HG03378 (cell line): Measurements from ENCODE around the gene RENBP.

Experiments used
- ATAC-seq: cut with Tn5 transposase; IDR thresholded peaks from one replicate; pipeline ENCODE4 v1.9.1; 2021; ENCODE audit warnings: mild to moderate bottlenecking, moderate library complexity; ENCODE audit not compliant: unreplicated experiment

Gene RENBP

GRCh38 chrX:153971450-153972367, 27.3 kb upstream of the RENBP start, which contains the start of gene HCFC1:
Gene HCFC1, minus strand, starts transcription at chrX:153971818. Its CDS starts 978 bp downstream, at chrX:153970840.
- peak; percentile 47 for ATAC-seq

DNA sequence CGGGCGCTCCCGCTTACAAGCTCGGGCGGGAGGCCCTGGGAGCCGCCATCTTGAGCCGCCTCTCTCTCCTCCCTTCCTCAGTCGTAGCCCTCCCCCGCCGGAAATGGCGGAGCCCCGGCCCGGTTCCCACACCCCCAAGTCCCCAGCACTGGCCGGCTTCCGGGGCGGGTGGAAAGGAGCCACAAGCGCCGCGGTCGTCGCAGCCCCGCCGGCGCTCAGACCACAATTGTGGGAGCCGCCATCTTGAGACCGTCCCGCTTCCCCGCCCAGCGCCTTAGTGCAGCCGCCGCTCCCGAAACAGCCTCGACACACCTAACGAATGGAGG, 26.6 kb upstream of the RENBP start:
- ATAC-seq: peak; percentile 37

DNA sequence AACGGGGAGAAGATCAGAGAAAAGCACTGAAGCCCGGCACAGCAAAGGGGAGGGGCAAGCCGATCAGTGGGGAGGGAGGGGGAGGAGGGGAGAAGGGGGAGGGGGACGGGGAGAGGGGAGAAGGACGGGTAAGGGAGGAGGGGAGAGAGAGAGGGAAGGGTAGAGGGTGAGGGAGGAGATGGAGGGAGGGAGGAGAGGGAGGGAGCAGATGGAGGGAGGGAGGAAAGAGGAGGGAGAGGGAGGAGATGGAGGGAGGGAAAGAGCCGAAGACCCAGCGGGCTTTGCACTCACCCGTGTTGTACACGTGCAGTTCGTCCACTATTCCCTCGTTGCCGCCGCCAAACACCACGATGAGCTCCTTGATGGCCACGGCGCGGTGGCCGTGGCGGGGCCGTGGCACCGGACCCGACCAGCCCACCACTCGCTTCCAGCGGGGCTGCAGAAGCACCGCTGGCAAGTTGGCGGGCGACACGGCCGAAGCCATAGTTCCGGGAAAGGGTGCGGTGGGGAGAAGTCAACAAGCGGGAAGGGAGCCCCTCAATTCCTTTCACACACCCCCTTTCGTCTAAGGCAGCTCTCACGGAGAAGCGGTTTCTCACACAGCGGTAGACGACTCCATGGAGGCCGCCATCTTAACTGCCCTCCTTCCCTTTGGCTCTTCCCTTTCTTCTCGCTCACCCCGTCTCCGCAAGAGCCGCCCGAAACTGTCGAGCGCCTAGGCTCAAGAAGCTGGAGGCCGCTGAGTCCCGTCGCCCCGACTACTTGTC, 26.1 kb upstream of the RENBP start:
- peak; percentile 11 for ATAC-seq

GRCh38 chrX:153969904-153970356, 25.5 kb upstream of the RENBP start:
- no peak for ATAC-seq

GRCh38 chrX:153969125-153969903, 24.9 kb upstream of the RENBP start:
- no peak for ATAC-seq

DNA sequence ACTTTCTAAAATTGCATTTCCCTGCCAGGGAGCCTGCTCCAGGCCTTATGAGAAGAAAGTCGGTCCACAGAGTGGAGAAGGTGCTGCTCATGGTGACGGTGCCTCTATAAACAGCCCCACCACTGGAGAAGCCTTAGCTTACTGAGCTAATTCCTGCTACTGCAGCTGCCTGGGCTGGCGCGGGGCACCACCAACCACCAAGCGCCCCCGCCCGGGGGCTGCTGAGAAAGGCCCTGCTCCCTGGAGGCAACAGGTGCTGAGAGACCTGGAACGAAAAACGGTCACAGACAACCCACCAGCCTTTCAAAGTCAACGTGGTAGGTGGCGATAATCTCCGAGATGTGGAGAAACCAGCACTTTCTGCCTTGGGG, 24.3 kb upstream of the RENBP start:
- ATAC-seq: no peak

GRCh38 chrX:153968255-153968654, 23.8 kb upstream of the RENBP start:
- no peak for ATAC-seq

GRCh38 chrX:153967536-153968224, 23.2 kb upstream of the RENBP start:
- ATAC-seq: no peak

GRCh38 chrX:153966841-153967535, 22.5 kb upstream of the RENBP start:
- ATAC-seq: no peak

DNA sequence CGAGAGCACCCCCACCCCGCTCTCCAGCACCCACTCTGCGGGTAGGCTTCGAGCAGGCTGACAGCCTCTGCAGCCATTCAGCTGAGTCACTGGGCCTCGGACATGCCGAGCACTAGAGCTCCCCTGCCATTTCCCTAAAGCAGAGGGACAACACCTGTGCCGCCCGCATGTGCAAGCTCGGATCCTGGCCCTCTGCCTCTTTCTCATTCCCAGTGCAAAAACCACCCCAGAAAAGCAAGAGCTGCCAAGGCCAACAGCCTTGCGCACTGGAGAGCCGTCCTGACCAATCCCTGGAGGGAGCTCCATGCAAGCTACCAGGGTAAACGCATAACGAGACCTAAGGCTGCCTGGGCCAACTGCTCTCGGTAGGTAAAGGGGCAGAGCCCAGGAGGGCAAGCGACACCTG, 21.8 kb upstream of the RENBP start:
- ATAC-seq: no peak

DNA sequence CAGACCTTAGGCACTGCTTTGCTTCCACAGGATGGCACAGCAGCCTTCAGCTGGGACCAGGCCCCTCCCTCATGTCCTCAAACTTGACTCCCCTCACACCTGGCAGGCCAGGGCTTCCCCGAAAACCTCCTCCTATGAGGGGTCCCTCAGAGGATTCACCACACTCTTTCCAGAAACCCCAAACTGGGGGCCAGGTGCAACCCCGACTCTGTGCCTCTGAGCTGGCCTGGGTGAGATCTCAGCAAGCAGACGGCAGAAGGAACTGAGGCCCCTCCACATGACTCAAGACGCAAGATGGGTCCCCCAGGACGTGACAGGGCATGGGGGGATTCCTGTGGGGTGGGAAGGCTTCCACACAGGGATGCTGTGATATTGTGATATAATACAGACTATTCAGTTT, 21.0 kb upstream of the RENBP start:
- no peak for ATAC-seq

GRCh38 chrX:153964105-153964504, 19.7 kb upstream of the RENBP start:
- ATAC-seq: no peak

GRCh38 chrX:153963546-153963945, 19.1 kb upstream of the RENBP start:
- no peak for ATAC-seq

GRCh38 chrX:153961292-153961691, 16.8 kb upstream of the RENBP start:
- ATAC-seq: no peak

GRCh38 chrX:153960786-153961185, 16.3 kb upstream of the RENBP start:
- no peak for ATAC-seq

GRCh38 chrX:153960077-153960476, 15.6 kb upstream of the RENBP start:
- ATAC-seq: no peak

- no peak for ATAC-seq
Observed at GRCh38 chrX:153959649-153960048, 15.2 kb upstream of the RENBP start.

DNA sequence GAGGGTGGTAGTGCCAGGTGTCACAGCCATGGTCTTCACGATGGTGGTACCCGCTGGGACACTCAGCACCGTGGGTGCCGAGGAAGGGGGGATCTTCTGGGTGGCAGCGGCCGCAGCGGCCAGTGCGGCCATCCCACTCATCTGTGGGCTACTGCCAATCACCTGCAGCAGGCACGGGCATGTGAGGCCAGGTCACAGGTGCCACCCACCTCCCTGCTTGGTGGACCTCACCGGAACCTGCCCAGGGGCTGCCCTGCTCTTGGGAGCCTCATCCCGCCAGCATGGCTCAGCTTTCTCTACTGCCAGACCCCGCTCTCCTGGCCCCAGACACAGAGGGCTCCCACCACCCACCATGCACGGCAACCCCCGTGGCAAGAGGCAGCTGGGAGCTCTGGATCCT, 14.2 kb upstream of the RENBP start:
- ATAC-seq: no peak

- ATAC-seq: no peak
Observed at GRCh38 chrX:153957224-153957623, 12.8 kb upstream of the RENBP start.
